Measurements from ENCODE around the gene RANBP10.

RANBP10 gene

DNA sequence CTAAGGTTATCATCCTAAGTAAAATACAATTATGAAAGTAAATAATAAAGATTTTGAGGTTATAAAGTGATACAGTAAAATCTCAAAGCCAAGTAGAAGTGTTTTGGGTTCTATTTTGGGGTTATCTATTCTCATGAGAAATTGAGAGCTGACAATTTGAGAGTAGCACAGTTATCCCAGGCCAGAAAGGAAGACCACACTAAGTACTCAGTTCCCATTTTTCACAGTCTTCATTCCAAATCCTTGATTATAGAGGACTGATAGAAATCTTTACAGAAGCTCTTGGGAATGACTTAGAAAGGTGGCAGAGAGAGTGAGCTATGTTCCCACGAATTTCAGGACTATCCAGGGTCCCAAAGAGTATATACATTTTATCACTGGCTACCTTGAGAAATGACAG lies 91.8 kb downstream of the RANBP10 start:
- TF ChIP-seq ZFP30 (CRISPR knock-in tag; IDR thresholded peaks at IDR 0.05) = no peak
- TF ChIP-seq PPARA (CRISPR knock-in tag; IDR thresholded peaks at IDR 0.05; ENCODE audit: borderline replicate concordance) = no peak
- no peak for TF ChIP-seq SNAI2 (CRISPR knock-in tag; IDR thresholded peaks at IDR 0.05)
- TF ChIP-seq CSRNP3 (CRISPR knock-in tag; IDR thresholded peaks at IDR 0.05) = no peak
- no peak for TF ChIP-seq TCF4 (CRISPR knock-in tag; IDR thresholded peaks at IDR 0.05; ENCODE audit: borderline replicate concordance)
- TF ChIP-seq ESRRG (CRISPR knock-in tag; IDR thresholded peaks at IDR 0.05) = no peak
- no peak for TF ChIP-seq ZNF8 (CRISPR knock-in tag; IDR thresholded peaks at IDR 0.05)
- TF ChIP-seq CREB5 (CRISPR knock-in tag; IDR thresholded peaks at IDR 0.05; ENCODE audit: low read depth) = no peak
- no peak for TF ChIP-seq RARB (CRISPR knock-in tag; IDR thresholded peaks at IDR 0.05)
- no peak for TF ChIP-seq GLIS3 (CRISPR knock-in tag; IDR thresholded peaks at IDR 0.05)
- TF ChIP-seq ZNF70 (CRISPR knock-in tag; IDR thresholded peaks at IDR 0.05) = no peak
- no peak for TF ChIP-seq OSR1 (CRISPR knock-in tag; IDR thresholded peaks at IDR 0.05)
- no peak for TF ChIP-seq TOX (CRISPR knock-in tag; IDR thresholded peaks at IDR 0.05; ENCODE audit: borderline replicate concordance)
- TF ChIP-seq, protein P1, sequence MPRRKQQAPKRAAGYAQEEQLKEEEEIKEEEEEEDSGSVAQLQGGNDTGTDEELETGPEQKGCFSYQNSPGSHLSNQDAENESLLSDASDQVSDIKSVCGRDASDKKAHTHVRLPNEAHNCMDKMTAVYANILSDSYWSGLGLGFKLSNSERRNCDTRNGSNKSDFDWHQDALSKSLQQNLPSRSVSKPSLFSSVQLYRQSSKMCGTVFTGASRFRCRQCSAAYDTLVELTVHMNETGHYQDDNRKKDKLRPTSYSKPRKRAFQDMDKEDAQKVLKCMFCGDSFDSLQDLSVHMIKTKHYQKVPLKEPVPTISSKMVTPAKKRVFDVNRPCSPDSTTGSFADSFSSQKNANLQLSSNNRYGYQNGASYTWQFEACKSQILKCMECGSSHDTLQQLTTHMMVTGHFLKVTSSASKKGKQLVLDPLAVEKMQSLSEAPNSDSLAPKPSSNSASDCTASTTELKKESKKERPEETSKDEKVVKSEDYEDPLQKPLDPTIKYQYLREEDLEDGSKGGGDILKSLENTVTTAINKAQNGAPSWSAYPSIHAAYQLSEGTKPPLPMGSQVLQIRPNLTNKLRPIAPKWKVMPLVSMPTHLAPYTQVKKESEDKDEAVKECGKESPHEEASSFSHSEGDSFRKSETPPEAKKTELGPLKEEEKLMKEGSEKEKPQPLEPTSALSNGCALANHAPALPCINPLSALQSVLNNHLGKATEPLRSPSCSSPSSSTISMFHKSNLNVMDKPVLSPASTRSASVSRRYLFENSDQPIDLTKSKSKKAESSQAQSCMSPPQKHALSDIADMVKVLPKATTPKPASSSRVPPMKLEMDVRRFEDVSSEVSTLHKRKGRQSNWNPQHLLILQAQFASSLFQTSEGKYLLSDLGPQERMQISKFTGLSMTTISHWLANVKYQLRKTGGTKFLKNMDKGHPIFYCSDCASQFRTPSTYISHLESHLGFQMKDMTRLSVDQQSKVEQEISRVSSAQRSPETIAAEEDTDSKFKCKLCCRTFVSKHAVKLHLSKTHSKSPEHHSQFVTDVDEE (CRISPR knock-in tag; IDR thresholded peaks at IDR 0.05) = no peak
- TF ChIP-seq PATZ1 (CRISPR knock-in tag; IDR thresholded peaks at IDR 0.05; ENCODE audit: borderline replicate concordance) = no peak
- no peak for TF ChIP-seq BACH2 (CRISPR knock-in tag; IDR thresholded peaks at IDR 0.05; ENCODE audit: borderline replicate concordance)
- no peak for ATAC-seq

DNA sequence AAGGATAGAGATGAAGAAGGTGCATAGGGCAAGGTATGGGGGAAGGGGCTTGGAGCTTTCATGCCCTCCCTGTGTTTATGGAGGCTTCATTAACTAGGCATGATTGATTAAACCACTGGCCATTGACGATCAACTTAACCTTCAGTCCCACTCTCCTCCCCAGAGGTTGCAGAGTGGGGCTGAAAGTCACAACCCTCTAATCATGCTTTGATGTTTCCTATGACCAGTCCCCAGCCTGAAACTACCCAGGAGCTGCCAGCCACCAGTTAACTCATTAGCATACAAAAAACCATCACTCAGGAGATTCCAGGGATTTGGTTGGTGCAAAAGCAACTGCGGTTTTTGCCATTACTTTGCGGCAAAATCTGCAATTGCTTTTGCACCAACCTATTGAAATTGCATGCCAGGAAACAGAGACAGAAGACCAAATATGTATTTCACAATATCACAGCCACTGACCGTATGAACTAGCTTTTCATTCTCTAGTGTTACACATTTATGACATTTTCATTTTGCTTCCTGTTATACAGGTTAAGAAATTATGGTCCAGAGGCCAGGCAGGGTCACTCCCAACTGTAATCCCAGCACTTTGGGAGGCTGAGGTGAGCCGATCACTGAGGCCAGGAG lies 92.6 kb downstream of the RANBP10 start:
- no peak for TF ChIP-seq ESRRG (CRISPR knock-in tag; IDR thresholded peaks at IDR 0.05)
- TF ChIP-seq ZNF8 (CRISPR knock-in tag; IDR thresholded peaks at IDR 0.05) = no peak
- TF ChIP-seq ZFP30 (CRISPR knock-in tag; IDR thresholded peaks at IDR 0.05) = no peak
- no peak for TF ChIP-seq ZNF565 (CRISPR knock-in tag; conservative IDR thresholded peaks at IDR 0.05; ENCODE audit: low read depth)
- no peak for ATAC-seq

GRCh38 chr16:67710607-67711006 lies 95.8 kb downstream of the RANBP10 start:
- no peak for ATAC-seq
- TF ChIP-seq ZFP3 (CRISPR knock-in tag; IDR thresholded peaks at IDR 0.05) (no peak), GLIS3 (CRISPR knock-in tag; IDR thresholded peaks at IDR 0.05) (no peak), ISL1 (CRISPR knock-in tag; IDR thresholded peaks at IDR 0.05) (no peak), OSR1 (CRISPR knock-in tag; IDR thresholded peaks at IDR 0.05) (no peak), ZNF565 (CRISPR knock-in tag; conservative IDR thresholded peaks at IDR 0.05; ENCODE audit: low read depth) (no peak), CSDC2 (CRISPR knock-in tag; IDR thresholded peaks at IDR 0.05) (no peak), SNAI2 (CRISPR knock-in tag; IDR thresholded peaks at IDR 0.05) (no peak), CREB5 (CRISPR knock-in tag; IDR thresholded peaks at IDR 0.05; ENCODE audit: low read depth) (no peak), CSRNP3 (CRISPR knock-in tag; IDR thresholded peaks at IDR 0.05) (no peak), PPARA (CRISPR knock-in tag; IDR thresholded peaks at IDR 0.05; ENCODE audit: borderline replicate concordance) (no peak)

All from SK-N-SH treated with all-trans-retinoic acid at 6 μM for 48 hours (cell line).